SU-DHL-6 (cell line): ENCODE measurements around the gene SEPTIN2.

Experiments used
- H2AFZ ChIP-seq: fragments of 200-600 bp; sonication (generic); 2 replicates; pipeline ENCODE4 v1.6.1; 2014; ENCODE audit warnings: low read depth, mild to moderate bottlenecking, moderate library complexity, mixed read lengths, antibody characterized with exemption, low read length; ENCODE audit not compliant: severe bottlenecking
- H3F3A ChIP-seq: fragments of 200-600 bp; shearing (Covaris generic); 2 replicates; pipeline ENCODE4 v1.6.0; 2016; ENCODE audit warnings: antibody characterized with exemption, mild to moderate bottlenecking; ENCODE audit not compliant: insufficient read depth
- H3K27ac ChIP-seq: fragments of 200-600 bp; sonication (generic); 2 replicates; pipeline ENCODE4 v1.5.1; 2016; ENCODE audit warnings: low read depth, mild to moderate bottlenecking, low read length, moderate library complexity, mixed read lengths
- H3K27me3 ChIP-seq: fragments of 200-600 bp; sonication (generic), shearing (Covaris generic); 2 replicates; pipeline ENCODE4 v1.6.0; 2014; ENCODE audit warnings: mild to moderate bottlenecking, low read length
- H3K36me3 ChIP-seq: fragments of 200-600 bp; sonication (generic); 2 replicates; pipeline ENCODE4 v1.6.1; 2014; ENCODE audit warnings: mild to moderate bottlenecking, low read length, mixed read lengths
- H3K4me2 ChIP-seq: fragments of 300-600, 200-600 bp; shearing (Covaris generic), sonication (generic); 2 replicates; pipeline ENCODE4 v1.6.0; 2014; ENCODE audit warnings: low read length, low read depth, mild to moderate bottlenecking; ENCODE audit not compliant: poor library complexity, severe bottlenecking
- H3K4me3 ChIP-seq: fragments of 200-600 bp; sonication (generic); 2 replicates; pipeline ENCODE4 v1.5.1; 2014; ENCODE audit warnings: antibody characterized with exemption, low read length, mild to moderate bottlenecking, mixed read lengths; ENCODE audit not compliant: insufficient read depth, poor library complexity, severe bottlenecking
- H3K79me2 ChIP-seq: fragments of 200-600 bp; sonication (generic); 2 replicates; pipeline ENCODE4 v1.6.1; 2014; ENCODE audit warnings: mild to moderate bottlenecking, low read length, moderate library complexity; ENCODE audit not compliant: insufficient read depth
- H3K9ac ChIP-seq: fragments of 200-600 bp; sonication (generic); 2 replicates; pipeline ENCODE4 v1.7.0; 2014; ENCODE audit warnings: mild to moderate bottlenecking, low read length
- H3K9me2 ChIP-seq: fragments of 200-600 bp; sonication (generic); replicated peaks from 2 replicates; pipeline ENCODE4 v1.6.1; 2014; ENCODE audit warnings: low read length; ENCODE audit not compliant: insufficient read depth
- H3K9me3 ChIP-seq: fragments of 200-600 bp; sonication (generic); 2 replicates; pipeline ENCODE4 v1.6.1; 2014; ENCODE audit warnings: low read length, mixed read lengths; ENCODE audit not compliant: insufficient read depth
- H4K20me1 ChIP-seq: fragments of 200-600 bp; sonication (generic); 2 replicates; pipeline ENCODE4 v1.6.1; 2014; ENCODE audit warnings: low read depth, mild to moderate bottlenecking, antibody characterized with exemption, low read length, moderate library complexity, mixed read lengths
- EZH2phosphoT487 ChIP-seq: fragments of 200-600 bp; sonication (generic), shearing (Covaris generic); conservative IDR thresholded peaks from 2 replicates; pipeline ENCODE4 v1.6.1; 2018; ENCODE audit warnings: mild to moderate bottlenecking, antibody characterized with exemption, low read length, moderate library complexity, mixed read lengths
- TF ChIP-seq, protein P1 (sequence below): fragments of 200-600 bp; sonication (generic); IDR thresholded peaks from one replicate; pipeline ENCODE4 v1.5.1; 2017; ENCODE audit warnings: antibody characterized with exemption, mild to moderate bottlenecking, low read length, moderate library complexity; ENCODE audit not compliant: insufficient read depth, poor library complexity, severe bottlenecking

The SEPTIN2 gene

DNA sequence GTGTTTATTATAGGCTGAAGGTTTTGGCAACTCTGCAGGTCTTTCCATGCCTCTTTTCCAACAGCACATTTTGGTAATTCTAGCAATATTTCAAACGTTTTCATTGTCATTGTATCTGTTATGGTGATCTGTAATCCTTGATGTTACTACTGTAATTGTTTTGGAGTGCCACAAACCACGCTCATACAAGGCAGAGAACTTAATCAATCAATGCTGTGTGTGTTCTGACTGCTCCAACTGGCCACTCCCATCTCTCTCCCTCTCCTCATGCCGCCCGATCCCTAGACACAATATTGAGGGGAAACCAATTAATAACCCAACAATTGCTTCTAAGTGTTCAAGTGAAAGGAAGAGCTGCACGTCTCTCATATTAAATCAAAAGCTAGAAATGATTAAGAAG is 33.2 kb upstream of the SEPTIN2 start:
- Histone ChIP-seq H2AFZ (no peak overlapping the region), H3K36me3 (no peaks in the 10 kb centered on the region), H3K27me3 (no peaks in the 10 kb centered on the region), H4K20me1 (peaks cover 4% of the 10 kb centered on the region; the same call in 1 of the 2 replicates), H3K79me2 (peaks cover 89% of the 10 kb centered on the region), H3K9ac (no peak overlapping the region), H3K27ac (no peak overlapping the region), H3K4me2 (no peak overlapping the region), H3K9me2 (no peaks in the 10 kb centered on the region), H3K9me3 (no peaks in the 10 kb centered on the region), H3F3A (peaks cover 9% of the 10 kb centered on the region; the same call in 1 of the 2 replicates), H3K4me3 (no peak overlapping the region)
- TF ChIP-seq, protein P1, sequence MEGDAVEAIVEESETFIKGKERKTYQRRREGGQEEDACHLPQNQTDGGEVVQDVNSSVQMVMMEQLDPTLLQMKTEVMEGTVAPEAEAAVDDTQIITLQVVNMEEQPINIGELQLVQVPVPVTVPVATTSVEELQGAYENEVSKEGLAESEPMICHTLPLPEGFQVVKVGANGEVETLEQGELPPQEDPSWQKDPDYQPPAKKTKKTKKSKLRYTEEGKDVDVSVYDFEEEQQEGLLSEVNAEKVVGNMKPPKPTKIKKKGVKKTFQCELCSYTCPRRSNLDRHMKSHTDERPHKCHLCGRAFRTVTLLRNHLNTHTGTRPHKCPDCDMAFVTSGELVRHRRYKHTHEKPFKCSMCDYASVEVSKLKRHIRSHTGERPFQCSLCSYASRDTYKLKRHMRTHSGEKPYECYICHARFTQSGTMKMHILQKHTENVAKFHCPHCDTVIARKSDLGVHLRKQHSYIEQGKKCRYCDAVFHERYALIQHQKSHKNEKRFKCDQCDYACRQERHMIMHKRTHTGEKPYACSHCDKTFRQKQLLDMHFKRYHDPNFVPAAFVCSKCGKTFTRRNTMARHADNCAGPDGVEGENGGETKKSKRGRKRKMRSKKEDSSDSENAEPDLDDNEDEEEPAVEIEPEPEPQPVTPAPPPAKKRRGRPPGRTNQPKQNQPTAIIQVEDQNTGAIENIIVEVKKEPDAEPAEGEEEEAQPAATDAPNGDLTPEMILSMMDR: no peak
- TF ChIP-seq EZH2phosphoT487: no peak

DNA sequence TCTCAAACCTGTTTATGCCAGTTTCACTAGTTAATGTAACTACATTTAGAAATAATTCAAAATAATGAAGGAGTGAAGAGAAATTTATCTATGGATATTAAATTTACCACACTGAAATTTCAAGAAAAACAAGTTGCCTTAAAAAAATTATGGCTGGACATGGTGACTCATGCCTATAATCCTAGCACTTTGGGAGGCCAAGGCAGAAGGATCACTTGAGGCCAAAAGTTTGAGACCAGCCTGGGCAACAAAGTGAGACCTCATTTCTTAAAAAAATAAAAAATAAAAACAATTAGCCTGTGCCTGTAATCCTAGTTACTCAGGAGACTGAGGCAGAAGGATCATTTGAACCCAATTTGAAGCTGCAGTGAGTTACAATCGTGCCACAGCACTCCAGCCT is 30.1 kb upstream of the SEPTIN2 start:
- TF ChIP-seq, protein P1: no peak
- no peak for TF ChIP-seq EZH2phosphoT487
- Histone ChIP-seq H3K9ac (no peak overlapping the region), H4K20me1 (no peaks in the 10 kb centered on the region; the same call in 1 of the 2 replicates)

DNA sequence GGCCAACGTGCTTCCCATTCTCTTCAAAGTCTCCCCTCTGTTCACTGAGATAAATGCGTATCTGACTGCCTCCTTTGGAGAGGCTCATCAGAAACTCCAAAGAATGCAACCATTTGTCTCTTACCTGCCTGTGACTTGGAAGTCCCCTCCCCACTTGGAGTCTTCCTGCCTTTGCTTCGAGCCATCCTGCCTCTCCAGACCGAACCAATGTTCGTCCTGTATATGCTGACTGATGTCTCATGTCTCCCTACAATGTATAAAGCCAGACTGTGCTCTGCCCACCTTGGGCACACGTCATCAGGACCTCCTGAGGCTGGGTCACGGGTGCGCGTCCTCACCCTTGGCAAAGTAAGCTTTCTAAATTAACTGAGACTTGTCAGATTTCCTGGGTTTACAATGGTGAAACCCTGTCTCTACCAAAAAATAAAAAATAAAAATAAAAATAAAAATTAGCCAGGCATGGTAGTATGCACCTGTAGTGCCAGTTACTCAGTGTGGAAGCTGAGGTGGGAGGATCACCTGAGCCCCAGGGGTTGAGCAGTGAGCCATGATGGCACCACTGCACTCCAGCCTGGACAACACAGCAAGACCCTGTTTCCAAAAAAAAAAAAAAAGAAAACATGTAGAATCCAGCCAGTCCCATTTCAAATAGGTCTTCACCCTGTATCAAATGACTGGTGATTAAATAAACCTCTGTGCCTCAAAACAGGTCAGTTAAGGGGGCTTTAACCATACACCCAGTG is 29.2 kb upstream of the SEPTIN2 start:
- Histone ChIP-seq H3K4me3 (no peak overlapping the region), H3K9me3 (no peaks in the 10 kb centered on the region), H3F3A (peaks cover 12% of the 10 kb centered on the region; the same call in 1 of the 2 replicates), H3K9ac (no peak overlapping the region), H3K9me2 (no peaks in the 10 kb centered on the region), H3K4me2 (no peak overlapping the region), H3K36me3 (no peaks in the 10 kb centered on the region), H3K27ac (no peak overlapping the region), H4K20me1 (no peaks in the 10 kb centered on the region; the same call in 1 of the 2 replicates), H3K27me3 (no peaks in the 10 kb centered on the region), H2AFZ (no peak overlapping the region), H3K79me2 (peaks cover 91% of the 10 kb centered on the region)
- TF ChIP-seq, protein P1: no peak
- no peak for TF ChIP-seq EZH2phosphoT487

More for the DNA sequence above, 30.1 kb upstream of the SEPTIN2 start:
- peaks cover 91% of the 10 kb centered on the region for H3K79me2 ChIP-seq
- no peak overlapping the region for H3K4me3 ChIP-seq
- H3K9me3 ChIP-seq: no peaks in the 10 kb centered on the region
- H3K4me2 ChIP-seq: no peak overlapping the region
- H3K9me2 ChIP-seq: no peaks in the 10 kb centered on the region
- H3K27me3 ChIP-seq: no peaks in the 10 kb centered on the region
- H2AFZ ChIP-seq: no peak overlapping the region
- H3K27ac ChIP-seq: no peak overlapping the region
- H3K36me3 ChIP-seq: no peaks in the 10 kb centered on the region
- peaks cover 7% of the 10 kb centered on the region; the same call in 1 of the 2 replicates for H3F3A ChIP-seq
